HG02870 (cell line): ENCODE data around the gene CATSPERD.
"Not testable (repeated sequence)": the region's sequence is repeated elsewhere in the genome, so short reads cannot be mapped to it uniquely, and the experiment has no call there.

ENCODE experiments used
- ATAC-seq: cut with Tn5 transposase; IDR thresholded peaks from one replicate; pipeline ENCODE4 v1.9.1; 2021; ENCODE audit warnings: mild to moderate bottlenecking, moderate library complexity; ENCODE audit not compliant: unreplicated experiment

CATSPERD gene

GRCh38 chr19:5719274-5719960 lies 1.0 kb upstream of the CATSPERD start:
- no peak for ATAC-seq

GRCh38 chr19:5727453-5728050 lies 7.1 kb downstream of the CATSPERD start:
- no peak for ATAC-seq

- ATAC-seq: not testable (repeated sequence)
Measured at GRCh38 chr19:5733172-5733571, 12.7 kb downstream of the CATSPERD start.

- no peak for ATAC-seq
Measured at GRCh38 chr19:5738423-5738822, 18.0 kb downstream of the CATSPERD start.

GRCh38 chr19:5742051-5742450 lies 21.6 kb downstream of the CATSPERD start:
- ATAC-seq: no peak

- ATAC-seq: no peak
Measured at GRCh38 chr19:5743630-5744029, 23.2 kb downstream of the CATSPERD start.

- not testable (repeated sequence) for ATAC-seq
Measured at GRCh38 chr19:5744999-5745398, 24.6 kb downstream of the CATSPERD start.

- ATAC-seq: not testable (repeated sequence)
Measured at GRCh38 chr19:5748920-5749319, 28.5 kb downstream of the CATSPERD start.

GRCh38 chr19:5749505-5749904 lies 29.1 kb downstream of the CATSPERD start:
- ATAC-seq: no peak

GRCh38 chr19:5751709-5752108 lies 31.3 kb downstream of the CATSPERD start:
- no peak for ATAC-seq

- ATAC-seq: no peak
Measured at GRCh38 chr19:5753743-5754142, 33.3 kb downstream of the CATSPERD start.

- no peak for ATAC-seq
Measured at GRCh38 chr19:5762608-5763217, 42.3 kb downstream of the CATSPERD start.

GRCh38 chr19:5765220-5765619 lies 44.8 kb downstream of the CATSPERD start:
- ATAC-seq: no peak

- no peak for ATAC-seq
Measured at GRCh38 chr19:5767949-5768348, 47.5 kb downstream of the CATSPERD start.

GRCh38 chr19:5772416-5772815 lies 52.0 kb downstream of the CATSPERD start:
- ATAC-seq: no peak

GRCh38 chr19:5773276-5773675 lies 52.8 kb downstream of the CATSPERD start:
- ATAC-seq: no peak

GRCh38 chr19:5774921-5775320 lies 54.5 kb downstream of the CATSPERD start:
- no peak for ATAC-seq

GRCh38 chr19:5775668-5776309 lies 55.4 kb downstream of the CATSPERD start:
- no peak for ATAC-seq

- ATAC-seq: no peak
Measured at GRCh38 chr19:5778402-5778801, 58.0 kb downstream of the CATSPERD start.

- not testable (repeated sequence) for ATAC-seq
Measured at GRCh38 chr19:5780916-5781315, 60.5 kb downstream of the CATSPERD start.

GRCh38 chr19:5782322-5782721 lies 61.9 kb downstream of the CATSPERD start:
- ATAC-seq: no peak
